GM12873 (cell line): Measurements from ENCODE around the gene TMEM53.

Experiments used
- TF ChIP-seq, protein P1 (sequence below): IDR thresholded peaks from 2 replicates; pipeline ENCODE4 v1.5.1; 2012; ENCODE audit warnings: low read depth, mild to moderate bottlenecking, moderate library complexity, low read length, control low read depth; ENCODE audit not compliant: insufficient read depth; ENCODE audit errors: missing control alignments

Gene TMEM53

DNA sequence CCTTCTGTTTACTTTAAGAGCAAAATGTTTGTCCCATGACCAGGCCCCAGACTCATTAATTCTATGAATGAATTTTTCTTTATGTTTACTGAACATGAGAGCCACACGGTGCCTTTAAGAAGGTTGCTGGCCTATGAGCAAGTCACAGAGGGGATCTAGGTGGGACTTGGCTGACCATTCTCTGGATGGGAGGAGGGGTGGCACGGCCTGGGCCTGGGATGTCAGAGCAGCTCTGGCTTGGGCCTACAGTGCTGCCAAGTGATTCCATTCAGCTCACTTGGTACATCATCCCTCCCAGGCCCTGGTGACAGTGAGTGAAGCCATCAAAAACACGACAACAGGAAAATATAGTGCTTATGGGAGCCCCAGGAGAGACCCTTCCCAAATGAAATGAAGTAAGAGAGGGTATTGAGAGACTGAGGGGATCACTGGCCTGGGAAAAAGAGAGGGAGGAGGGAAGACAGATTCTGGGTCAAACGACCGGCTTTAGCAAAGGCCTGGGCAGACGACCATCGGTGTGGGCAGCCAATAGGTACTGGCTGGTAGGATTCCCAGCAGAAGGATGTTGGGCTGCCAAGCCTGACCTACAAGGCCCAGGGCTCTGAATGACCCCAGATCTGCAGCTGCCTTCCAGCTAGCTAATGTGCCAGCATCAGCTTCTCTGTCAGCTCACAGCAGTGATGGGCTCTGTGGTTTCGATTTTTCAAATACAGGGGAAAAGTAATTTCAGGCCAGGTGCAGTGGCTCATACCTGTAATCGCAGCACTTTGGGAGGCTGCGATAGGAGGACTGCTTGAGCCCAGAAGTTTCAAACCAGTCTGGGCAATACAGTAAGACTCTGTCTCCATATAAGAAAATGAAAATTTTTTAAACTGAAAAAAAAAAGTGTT, 3.3 kb downstream of the TMEM53 start:
- TF ChIP-seq, protein P1, sequence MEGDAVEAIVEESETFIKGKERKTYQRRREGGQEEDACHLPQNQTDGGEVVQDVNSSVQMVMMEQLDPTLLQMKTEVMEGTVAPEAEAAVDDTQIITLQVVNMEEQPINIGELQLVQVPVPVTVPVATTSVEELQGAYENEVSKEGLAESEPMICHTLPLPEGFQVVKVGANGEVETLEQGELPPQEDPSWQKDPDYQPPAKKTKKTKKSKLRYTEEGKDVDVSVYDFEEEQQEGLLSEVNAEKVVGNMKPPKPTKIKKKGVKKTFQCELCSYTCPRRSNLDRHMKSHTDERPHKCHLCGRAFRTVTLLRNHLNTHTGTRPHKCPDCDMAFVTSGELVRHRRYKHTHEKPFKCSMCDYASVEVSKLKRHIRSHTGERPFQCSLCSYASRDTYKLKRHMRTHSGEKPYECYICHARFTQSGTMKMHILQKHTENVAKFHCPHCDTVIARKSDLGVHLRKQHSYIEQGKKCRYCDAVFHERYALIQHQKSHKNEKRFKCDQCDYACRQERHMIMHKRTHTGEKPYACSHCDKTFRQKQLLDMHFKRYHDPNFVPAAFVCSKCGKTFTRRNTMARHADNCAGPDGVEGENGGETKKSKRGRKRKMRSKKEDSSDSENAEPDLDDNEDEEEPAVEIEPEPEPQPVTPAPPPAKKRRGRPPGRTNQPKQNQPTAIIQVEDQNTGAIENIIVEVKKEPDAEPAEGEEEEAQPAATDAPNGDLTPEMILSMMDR, result no peak

DNA sequence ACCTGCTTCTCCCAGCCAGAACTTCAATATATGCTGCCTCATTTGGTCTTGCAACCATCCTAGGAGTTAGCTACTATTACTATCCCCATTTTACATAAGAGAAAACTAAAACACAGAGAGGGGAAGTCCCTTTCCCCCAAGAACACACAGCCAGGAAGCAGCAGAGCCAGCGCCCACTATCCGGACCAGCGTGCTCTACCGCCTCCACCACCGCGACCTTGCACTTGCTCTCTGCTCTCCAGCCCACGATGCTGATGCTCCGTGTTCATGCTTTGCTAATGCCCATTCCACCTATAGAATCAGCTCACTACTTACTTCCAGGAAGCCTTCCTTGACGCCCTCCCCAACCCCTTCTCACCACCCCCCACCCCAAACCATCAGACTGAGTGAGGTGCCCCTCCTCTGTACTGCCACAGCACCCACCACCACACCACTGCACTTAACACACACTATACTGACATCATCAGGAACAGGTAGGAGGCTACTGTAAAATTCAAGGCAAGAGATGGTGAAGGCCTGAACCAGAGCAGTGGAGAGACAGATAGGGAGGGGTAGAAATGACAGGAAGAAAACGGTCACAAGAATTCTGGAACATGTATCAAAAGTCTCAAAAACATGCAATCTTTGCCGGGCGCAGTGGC, 9.4 kb downstream of the TMEM53 start:
- TF ChIP-seq, protein P1, result peak; percentile 11

DNA sequence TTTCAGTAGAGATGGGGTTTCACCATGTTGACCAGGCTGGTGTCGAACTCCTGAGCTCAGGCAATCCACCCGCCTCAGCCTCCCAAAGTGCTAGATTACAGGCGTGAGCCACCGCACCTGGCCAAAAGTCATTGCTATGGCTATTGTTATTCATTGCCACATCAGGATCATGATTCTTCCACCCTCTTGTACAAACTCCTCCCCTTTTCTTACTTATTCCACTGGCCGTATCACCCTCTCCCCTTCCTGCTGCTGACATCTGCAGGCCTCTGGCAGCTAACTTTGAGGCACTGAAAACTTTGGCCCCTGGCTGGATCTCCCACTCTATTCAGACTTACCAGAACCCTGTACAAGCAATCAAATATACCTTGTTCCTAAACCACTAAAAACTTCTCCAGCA, 10.9 kb downstream of the TMEM53 start:
- TF ChIP-seq, protein P1, result no peak

DNA sequence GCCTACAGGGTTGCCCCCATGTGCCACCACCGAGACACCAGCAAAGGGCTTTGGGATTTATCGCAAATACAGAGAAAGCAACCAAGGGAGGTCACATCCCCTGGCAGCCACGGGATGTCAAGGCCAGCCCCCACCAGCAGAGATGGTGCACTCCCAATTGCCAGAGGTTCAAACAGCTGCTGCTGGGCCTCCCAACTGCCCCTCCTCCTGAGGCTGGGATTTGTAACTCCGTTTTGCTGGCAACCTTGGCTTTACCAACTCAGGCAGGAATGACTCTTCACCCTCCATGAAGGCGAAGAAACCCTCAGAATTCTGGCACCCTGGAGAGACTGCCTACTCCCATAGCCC, 11.6 kb downstream of the TMEM53 start:
- TF ChIP-seq, protein P1, result no peak

DNA sequence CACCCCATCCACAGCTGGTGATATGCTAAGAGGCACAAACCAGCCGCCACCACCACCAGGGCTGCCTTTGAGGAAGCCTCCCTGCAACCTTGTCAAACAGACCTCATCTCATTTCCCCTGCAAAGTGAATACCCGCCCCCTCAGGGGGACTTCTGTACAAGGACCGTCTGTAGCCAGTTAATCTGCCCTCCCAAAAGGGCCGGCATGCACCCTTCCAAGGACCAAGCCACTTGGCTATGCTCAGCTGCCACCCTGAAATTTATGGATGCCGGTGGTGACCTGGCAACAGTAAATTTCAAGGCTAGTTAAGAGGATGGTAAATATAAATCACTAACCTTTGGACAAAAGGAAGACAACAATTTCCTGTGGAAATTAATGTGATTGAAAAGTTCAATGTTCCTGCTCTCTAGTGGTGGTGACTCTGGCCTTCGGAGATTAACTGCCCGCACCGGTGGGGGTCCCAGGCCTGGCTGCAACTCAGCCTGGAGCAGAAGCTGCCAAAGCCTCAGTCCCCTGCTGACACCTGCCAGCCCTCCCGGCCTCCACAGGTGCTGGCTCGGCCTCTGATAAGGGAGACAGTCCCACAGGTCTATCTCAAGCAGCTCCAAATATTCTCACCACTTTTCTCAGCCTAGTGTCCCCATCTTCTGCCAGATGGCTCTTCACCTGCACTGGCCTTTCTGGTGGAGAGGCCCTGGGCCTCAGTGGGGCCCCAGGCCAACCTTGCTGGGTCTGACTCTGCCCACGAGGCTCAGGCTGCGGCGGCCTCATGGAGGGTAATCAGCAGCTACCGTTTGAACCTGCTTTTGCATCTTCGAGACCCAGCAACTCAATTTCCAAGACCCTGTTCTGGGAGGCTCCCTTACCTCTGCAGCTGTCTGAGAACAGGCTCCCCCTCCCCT, 12.2 kb downstream of the TMEM53 start:
- TF ChIP-seq, protein P1, result no peak

DNA sequence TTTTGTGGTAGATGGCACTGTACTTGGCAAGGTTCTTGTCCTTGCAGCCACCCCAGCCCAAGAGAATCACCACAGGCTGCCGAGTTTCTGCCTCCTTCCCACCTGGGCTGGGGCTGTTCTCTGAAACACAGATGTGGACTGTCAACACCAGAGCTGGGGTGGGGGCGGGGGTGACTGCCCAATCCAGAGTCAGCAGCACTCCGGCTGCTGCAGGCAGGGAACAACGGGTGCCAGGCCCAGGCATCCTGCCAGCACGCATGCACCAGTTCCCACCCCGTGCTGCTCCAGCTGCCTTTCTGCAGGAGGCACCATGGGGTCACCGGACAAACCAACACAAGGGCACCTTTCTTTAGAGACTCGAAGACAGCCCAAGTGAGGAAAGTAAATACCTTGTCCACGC, 14.1 kb downstream of the TMEM53 start:
- TF ChIP-seq, protein P1, result no peak

DNA sequence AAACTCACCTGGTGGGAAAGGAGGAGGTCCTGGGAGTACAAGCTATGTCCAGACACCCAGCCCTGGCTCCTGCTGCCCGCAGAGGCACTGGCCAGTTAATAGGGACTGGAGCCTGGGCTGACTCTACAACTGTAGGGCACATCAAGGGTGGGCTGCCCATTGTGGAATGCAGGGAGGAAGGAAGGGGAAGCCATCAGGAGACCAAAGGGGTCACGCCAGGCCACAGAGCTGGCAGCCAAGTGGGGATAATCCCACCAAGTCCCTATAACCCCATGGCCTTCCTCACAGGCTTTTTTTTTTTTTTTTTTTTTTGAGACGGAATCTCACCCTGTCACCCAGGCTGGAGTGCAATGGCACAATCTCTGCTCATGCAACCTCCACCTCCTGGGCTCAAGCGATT, 14.7 kb downstream of the TMEM53 start:
- TF ChIP-seq, protein P1, result no peak
